HTERT RPE-1 (cell line): ENCODE results near the gene ZFYVE19.

Source experiments
- in situ Hi-C: fragments of 300-500 bp; cut with MboI; formaldehyde crosslinking; loops from 4 replicates; pipeline ENCODE4 v1.14.3; 2020; ENCODE audit warnings: low sequenced_read_pairs

The ZFYVE19 gene

GRCh38 chr15:40812721-40813425, 6.0 kb downstream of the ZFYVE19 start:
- in situ Hi-C loops = no loop called here

- in situ Hi-C loops = no loop called here
These were observed 8.3 kb downstream of the ZFYVE19 start for GRCh38 chr15:40815042-40815698.

- in situ Hi-C loops = no loop called here
These were observed 12.2 kb downstream of the ZFYVE19 start for GRCh38 chr15:40819048-40819447.

- in situ Hi-C loops = no loop called here
These were observed 14.3 kb downstream of the ZFYVE19 start for GRCh38 chr15:40821195-40821594.

GRCh38 chr15:40823572-40824343, 16.9 kb downstream of the ZFYVE19 start:
- in situ Hi-C loops = no loop called here

GRCh38 chr15:40825661-40826422, 19.0 kb downstream of the ZFYVE19 start:
- in situ Hi-C loops = no loop called here

GRCh38 chr15:40826423-40827075, 19.7 kb downstream of the ZFYVE19 start:
- in situ Hi-C loops = no loop called here

GRCh38 chr15:40828447-40829036, 21.7 kb downstream of the ZFYVE19 start, which contains the start of gene PPP1R14D:
TSS of gene PPP1R14D (minus strand) at chr15:40828708. CDS start at chr15:40828641, 67 bp downstream.
- in situ Hi-C loops = no loop called here

GRCh38 chr15:40829115-40829514, 22.2 kb downstream of the ZFYVE19 start:
- in situ Hi-C loops = no loop called here

GRCh38 chr15:40830884-40831283, 24.0 kb downstream of the ZFYVE19 start:
- in situ Hi-C loops = no loop called here

- in situ Hi-C loops = no loop called here
These were observed 25.0 kb downstream of the ZFYVE19 start for GRCh38 chr15:40831861-40832260.

- in situ Hi-C loops = no loop called here
These were observed 26.0 kb downstream of the ZFYVE19 start for GRCh38 chr15:40832903-40833302.

- in situ Hi-C loops = no loop called here
These were observed 29.1 kb downstream of the ZFYVE19 start for GRCh38 chr15:40836020-40836419.

- in situ Hi-C loops = no loop called here
These were observed 31.9 kb downstream of the ZFYVE19 start for GRCh38 chr15:40838756-40839155.

- in situ Hi-C loops = no loop called here
These were observed 34.9 kb downstream of the ZFYVE19 start for GRCh38 chr15:40841741-40842140.

- in situ Hi-C loops = no loop called here
These were observed 36.5 kb downstream of the ZFYVE19 start for GRCh38 chr15:40843261-40843884.

- in situ Hi-C loops = no loop called here
These were observed 37.2 kb downstream of the ZFYVE19 start, which contains the start of gene SPINT1 for GRCh38 chr15:40843885-40844695. TSS of gene SPINT1 (plus strand) at chr15:40844048. CDS start at chr15:40844555, 507 bp downstream.

GRCh38 chr15:40844696-40845030, 37.8 kb downstream of the ZFYVE19 start:
- in situ Hi-C loops = no loop called here

GRCh38 chr15:40845036-40845435, 38.1 kb downstream of the ZFYVE19 start:
- in situ Hi-C loops = no loop called here
